NCI-H345 treated with DMSO at 0.1 percent for 48 hours (cell line): ENCODE results near the gene TBCD.

Experiments
- DNase-seq: peaks from one replicate; lab custom pipeline; 2025; ENCODE audit not compliant: unreplicated experiment; lab: John Stamatoyannopoulos, UW

The TBCD gene

DNA sequence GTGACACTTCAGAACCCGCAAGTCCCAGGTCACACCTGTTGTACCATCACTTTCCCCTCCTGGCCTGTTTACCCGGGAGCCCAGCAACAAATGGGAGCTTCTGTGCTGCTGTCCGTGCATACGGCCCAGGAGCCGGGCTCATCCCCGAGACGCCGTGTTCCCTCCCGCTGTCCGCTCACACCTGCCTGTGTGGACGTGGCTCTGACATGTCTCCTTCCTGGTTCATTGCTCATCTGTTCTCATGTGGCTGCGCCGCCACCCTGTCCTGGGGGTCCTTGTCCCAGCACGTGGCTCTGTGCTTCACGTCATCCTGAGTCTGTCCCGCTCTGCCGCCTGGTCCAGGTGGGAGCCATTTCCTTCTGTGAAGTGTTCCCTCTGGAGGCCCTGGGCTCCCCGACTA, 37.9 kb downstream of the TBCD start:
- DNase-seq, result no peak

DNA sequence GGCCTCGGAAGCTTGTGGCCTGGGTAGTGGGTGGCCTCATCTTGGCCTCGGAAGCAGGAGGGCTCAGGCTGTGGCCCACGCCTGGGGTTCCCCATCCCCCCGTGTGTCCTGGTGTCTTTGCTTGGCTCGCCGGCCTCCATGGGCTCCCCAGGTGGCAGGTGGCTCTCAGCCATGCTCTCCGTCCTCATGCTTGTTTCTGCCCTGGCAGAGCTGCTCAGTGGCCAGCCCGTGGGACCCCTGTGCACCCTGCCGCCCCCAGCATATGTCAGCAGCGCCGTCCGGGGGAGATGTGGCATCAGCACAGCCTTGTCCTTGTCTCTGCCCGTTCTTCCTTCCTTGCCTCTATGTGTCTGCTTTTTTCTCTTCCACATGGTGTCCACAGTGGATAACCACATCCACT, 38.5 kb downstream of the TBCD start:
- DNase-seq, result no peak

DNA sequence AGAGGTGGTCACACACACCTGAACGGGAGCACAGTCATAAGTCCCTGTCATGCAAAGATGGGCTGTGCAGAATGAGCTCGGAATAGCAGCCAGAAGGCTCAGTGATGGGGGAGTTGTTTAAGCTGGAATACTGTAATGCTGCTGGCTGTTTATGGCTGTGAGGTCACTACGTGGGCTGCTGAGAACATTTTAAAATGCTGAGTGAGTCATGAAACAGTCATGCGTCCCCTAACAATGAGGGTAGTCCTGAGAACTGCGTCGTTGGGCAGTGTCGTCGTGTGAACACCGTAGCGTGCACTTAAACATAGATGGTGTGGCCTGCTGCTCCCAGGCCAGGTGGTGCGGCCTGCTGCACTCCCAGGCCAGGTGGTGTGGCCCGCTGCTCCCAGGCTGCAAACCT, 39.7 kb downstream of the TBCD start:
- DNase-seq, result no peak

DNA sequence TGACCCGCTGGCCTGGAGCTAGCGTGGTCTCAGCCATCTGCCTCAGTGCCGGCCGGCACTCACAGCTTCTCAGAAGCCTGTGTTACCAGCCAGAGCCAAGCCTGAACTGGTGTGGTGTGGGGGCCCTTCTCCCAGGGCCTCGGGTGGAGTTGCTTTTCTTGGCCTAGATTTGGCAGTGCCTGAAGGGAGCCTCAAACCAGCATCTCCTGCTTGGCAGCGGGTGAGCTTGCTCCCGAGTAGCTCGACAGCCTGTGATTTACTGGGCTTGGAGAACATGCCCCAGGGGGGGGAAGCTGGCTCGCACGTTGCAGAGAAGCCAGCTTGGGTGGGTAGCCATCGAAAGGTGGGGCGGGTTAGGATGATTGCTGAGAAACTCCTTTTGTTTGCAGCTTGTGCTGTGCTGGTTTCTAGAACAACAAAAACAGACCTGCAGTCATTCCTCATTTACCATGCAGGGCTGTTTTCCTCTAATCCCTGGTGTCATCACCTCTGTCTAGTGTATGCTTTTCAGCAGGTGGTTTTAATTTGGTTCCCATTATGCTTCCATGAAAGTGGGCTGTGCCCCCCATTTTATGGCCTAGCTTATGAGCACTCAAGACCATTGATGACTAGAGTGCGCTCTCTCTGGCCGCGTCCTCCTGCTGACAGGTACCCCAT, 42.2 kb downstream of the TBCD start:
- peak; percentile 89 for DNase-seq

DNA sequence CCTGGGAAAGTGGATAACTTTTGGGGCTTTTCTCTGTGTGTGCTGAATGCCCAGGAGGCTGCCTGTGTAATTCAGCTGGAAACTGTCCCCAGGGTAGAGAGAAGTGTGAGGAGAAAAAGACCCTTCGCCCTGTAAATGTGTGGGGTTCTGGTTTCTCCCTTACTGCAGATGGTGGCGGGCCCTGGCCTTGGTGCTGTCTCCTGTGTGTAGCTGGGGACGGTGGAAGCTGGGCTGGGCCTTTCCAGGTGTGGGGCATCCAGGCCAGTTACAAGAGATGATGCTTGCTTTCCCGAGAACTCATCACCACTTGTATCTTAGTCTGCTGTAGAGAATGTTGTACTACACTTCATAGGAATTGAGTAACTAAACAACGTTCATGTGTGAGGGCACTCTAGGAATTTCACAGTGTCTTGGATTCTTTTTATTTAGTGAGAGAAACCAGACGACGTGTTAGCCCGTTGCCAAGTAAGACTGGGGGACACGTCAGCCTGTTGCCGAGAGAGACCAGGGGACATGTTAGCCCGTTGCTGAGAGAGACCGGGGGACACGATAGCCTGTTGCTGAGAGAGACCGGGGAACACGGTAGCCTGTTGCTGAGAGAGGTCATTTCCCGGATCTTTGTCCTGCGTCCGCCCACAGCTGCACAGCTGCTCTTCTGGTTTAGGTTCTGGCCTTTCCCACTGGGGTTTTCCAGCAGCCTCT, 43.1 kb downstream of the TBCD start:
- DNase-seq, result no peak

DNA sequence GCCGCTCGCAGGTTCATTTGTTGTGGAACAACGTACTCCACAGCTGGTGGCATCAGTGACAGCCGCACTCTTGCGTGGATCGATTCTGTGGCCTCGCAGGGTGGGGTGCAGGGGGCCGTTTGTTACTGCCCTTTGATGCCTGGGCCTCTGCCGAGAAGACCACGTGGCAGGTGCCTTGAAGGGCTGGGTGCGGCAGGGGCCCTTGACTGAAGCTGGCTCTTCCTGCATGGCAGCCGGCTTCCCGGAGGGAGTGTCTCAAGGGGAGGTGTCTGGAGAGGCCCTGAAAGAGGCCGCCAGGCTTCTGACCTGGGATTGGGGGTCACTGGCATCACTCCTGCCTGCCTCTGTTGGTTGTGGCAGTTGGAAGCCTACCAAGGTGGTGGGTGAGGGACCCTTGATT, 43.8 kb downstream of the TBCD start:
- no peak for DNase-seq

DNA sequence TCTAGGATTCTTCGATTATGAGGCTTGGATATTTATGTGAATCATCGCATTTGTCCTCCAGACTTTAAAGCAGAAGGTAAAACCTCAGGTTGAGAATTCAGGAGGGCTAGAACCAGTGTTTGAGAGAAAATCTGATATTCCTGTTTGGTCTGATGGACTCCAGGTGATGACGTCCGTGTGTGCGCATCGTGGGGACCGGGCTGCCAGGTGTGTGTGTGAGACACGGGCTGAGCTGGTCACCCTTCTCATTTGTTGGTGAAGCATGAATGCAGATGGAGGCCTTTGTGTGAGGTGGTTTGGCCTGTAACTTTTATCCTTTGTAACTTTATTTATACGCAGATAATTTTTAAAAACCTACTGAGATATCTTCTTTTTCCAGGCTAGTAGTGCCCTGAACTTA, 45.2 kb downstream of the TBCD start:
- DNase-seq, result no peak

DNA sequence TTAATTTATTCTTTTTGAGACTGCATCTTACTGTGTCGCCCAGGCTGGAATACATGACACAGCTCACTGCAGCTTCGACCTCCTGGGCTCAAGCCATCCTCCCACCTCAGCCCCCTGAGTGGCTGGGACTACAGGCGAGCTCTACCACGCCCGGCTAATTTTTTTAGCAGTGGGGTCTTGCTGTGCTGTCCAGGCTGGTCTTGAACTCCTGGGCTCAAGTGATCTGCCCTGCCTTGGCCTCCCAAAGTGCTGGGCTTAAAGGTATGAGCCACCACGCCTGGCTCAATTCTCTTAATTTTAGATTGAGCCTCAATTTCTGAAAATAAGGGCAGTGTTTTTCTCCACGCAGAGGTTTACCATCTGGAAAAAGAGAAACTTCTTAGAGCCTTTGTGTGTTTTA, 46.9 kb downstream of the TBCD start:
- DNase-seq, result no peak

DNA sequence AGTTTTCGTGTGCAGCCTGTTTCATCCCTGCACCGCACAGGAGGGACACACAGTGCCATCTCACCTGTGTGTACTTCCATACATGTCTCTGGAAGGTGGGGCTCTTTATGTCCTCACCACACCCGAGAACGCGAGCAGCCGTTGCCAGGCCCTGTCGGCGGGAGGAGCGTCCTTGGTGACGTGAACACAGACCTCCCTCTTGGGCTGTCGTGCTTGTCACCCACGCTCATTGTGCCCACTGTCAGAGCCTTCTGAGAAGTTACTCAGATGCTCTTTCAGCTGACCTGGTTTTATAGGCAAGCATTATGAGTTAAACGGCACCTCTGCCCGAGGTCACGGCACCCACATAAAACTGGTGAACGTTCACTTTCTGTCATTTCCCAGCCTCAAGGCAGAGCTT, 47.7 kb downstream of the TBCD start:
- no peak for DNase-seq

DNA sequence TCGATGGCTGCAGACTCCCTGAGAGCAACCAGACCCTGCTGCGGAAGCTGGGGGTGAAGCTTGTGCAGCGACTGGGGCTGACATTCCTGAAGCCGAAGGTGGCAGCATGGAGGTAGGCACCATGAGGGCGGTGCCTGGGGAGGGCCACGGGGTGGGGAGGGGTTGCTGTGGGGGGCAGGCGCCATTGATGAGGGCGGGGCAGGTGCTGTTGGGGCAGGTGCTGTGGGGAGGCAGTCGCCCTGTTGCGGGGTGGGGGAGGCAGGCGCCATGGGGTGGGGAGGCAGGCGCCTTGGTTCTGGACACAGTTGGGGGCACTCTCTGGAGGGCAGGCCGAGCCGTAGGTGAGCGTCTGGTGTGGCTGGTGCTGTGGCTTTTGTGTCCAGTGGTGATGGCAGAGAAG, 49.0 kb downstream of the TBCD start:
- DNase-seq, result no peak

DNA sequence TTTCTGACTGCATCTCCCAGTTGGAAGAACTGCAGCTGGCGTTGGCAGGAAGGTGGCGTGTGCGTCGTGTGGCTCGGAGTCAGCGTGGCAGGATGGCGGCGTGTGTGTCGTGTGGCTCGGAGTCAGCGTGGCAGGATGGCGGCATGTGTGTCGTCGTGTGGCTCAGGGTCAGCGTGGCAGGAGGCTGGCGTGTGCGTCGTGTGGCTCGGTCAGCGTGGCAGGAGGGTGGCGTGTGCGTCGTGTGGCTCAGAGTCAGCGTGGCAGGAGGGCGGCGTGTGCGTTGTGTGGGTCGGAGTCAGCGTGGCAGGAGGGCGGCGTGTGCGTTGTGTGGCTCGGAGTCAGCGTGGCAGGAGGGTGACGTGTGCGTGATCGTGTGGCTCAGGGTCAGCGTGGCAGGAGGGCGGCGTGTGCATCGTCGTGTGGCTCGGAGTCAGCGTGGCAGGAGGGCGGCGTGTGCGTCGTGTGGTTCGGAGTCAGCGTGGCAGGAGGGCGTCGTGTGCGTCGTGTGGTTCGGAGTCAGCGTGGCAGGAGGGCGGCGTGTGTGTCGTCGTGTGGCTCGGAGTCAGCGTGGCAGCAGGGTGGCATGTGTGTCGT, 49.6 kb downstream of the TBCD start:
- no peak for DNase-seq

DNA sequence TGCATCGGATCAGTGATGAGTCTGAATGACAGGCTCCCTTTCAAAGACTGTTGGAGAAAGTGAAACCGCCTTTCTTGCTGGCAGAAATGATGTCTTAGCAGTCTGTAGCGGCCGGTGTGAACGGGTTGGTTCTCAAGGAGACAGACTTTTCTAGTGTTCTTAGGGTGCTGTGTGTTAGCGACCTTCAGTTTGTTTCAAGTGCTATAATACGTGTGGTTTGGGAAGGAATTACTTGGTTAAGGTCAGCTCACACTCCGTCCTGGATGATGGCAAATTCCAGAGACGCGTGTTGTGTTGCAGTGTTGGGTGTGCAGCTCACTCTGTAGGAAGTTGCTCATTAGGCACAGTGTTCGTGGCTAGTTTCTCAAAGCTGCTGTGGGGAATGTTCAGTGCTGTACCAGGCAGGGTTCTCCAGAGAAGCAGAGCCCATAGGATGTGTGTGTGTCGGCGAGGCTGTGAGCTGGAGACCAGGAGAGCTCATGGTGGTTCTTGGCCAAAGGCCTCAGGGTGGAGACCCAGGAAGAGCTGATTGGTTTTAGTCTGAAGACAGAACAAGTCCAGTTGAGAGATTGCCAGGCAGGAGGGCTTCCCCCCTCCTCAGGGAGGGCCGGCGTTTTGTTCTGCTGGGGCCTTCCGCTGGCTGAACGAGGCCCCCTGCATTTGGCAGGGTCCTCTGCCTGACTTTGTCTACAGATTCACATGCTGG, 50.4 kb downstream of the TBCD start:
- no peak for DNase-seq

DNA sequence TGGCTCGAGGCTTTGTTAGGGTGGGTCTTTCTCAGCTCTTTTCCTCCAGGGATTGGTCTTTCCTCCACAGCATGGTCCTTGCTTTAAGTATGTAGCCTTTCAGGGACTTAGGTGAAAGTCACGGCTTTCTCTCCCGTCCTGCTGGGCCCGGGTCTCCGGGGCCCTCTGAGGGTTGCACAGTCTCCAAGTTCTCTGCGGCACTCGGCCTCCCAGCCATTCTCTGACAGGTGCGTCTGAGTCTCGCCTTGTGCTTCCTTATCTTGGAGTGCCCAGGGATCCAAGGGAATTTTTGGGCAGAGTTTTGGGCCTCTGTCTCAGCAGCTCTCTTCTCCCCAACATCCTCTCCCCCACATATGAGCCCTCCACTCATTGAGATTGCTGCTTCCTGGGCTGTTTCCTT, 51.3 kb downstream of the TBCD start:
- DNase-seq, result no peak

DNA sequence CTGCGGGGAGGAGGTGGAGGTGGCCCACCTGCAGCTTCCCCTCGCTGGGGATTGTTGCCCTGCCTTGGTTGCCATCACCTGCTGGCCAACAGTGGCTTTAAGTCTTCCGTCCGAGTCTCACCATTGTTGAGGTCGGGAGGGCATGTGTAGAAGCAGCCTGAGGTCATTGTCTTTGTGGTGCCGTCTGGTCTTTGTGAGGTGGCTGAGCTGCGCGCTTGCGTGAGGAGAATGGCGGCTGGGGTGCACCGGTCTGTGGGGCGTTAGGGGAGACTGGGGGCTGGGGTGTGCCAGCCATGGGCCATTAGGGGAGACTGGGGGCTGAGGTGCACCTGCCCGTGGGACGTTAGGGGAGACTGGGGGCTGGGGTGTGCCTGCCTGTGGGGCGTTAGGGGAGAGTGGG, 51.7 kb downstream of the TBCD start:
- DNase-seq, result no peak

DNA sequence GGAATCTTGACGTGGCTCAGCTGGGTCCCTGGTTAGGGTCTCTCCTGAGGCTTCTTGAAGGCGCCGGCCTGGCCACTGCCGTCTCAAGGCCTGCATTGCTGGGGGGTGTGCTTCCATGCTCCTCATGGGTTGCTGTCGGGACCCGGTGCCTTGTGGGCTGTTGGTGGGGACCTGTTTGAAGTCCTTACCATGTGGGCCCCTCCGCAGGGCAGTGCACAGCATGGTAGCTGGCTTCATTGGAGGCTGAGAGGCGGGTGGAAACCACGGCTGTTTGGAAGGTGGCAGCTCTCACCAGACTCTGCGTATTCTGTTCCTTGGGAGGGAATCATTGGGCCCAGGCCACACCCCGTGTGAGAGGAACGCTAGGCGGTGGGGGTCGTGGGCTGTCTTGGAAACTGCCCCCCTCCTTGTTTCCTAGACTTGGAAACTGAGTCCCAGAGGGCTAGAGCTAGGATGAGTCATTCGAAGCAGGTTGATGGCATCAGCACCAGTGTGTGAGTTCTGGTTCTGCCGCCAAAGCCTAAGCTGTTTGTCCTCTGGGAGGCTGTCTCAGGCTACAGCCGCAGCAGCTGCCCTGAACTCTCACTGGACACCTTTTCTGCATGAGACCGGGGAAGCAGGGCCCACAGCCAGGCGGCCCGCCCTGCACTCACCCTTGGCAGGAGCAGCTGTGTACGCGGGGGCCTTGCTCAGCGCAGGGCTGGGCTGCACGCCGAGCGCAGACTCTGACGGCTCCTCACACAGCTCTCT, 52.8 kb downstream of the TBCD start:
- no peak for DNase-seq

DNA sequence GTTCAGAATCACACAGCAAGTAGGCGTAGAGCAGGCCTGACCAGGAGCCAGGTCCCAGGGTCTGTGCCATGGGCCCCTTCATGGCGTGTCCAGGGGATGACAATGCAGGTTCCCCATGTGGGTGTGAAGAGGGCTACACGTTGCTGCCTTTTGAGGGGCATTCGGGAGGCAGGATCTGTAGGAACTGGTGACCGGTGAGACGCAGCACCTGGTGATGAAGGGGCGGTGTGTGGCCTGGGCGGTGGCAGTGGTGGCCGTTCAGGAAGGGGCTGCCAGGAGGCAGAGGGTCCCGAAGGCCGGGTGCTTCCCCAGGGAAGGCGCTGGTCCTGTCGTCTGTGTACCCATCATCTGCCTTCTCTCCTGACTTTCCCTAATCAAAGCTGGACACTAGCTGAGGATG, 53.4 kb downstream of the TBCD start:
- DNase-seq, result no peak

DNA sequence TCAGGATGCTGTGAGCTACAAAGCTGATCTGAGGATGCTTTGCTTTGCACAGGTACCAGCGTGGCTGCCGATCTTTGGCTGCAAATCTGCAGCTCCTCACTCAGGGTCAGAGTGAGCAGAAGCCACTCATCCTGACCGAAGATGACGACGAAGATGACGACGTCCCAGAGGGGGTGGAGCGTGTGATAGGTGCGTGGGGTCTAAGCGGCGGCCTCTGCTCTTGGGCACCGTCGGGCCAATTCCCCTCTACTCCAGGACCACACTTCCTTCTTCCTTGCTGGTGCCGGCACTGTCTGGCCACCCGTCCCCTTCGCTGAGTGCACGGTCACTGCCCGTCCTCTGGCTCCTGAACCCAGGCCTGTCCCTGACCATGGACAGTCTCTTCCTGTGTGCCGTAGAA, 54.0 kb downstream of the TBCD start:
- DNase-seq, result no peak

DNA sequence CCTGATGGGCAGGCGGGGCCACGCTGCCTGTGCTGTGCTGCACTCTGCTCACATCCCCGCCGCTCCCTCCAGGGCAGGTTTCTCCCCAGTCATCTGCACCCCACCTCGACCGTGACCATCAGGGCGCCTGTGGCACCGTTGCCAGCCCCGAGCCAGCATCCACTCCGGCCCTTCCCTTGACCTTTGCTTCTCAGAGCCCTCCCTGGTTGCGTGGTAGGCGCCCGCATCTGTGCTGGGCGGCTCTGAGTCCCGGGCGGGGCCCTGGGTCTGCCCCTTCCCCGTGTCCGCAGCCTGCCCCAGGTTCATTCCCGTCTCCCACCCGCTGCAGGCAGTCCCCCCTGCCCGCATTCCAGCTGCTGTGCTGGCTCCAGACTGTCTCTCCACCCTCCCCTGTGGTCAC, 54.8 kb downstream of the TBCD start:
- no peak for DNase-seq

DNA sequence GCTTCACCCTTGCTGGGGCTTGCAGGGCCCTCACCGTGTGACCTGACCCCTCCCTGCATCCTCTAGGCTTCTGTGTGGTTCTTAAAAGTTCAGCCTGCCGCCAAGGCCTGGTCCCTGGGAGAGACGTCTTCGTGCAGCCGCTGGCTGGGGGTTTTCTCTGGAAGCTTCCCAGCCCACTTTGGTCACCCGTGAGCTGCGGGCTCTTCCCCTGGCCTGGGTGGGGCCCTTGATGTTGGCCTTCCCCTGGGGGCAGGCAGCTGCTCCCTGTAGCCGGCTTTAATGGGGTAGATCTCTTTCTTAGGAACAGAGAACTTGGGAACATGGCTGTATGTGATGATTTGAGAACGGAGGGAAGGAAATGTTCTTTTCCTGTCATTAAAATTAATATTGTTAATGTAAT, 55.2 kb downstream of the TBCD start:
- no peak for DNase-seq

DNA sequence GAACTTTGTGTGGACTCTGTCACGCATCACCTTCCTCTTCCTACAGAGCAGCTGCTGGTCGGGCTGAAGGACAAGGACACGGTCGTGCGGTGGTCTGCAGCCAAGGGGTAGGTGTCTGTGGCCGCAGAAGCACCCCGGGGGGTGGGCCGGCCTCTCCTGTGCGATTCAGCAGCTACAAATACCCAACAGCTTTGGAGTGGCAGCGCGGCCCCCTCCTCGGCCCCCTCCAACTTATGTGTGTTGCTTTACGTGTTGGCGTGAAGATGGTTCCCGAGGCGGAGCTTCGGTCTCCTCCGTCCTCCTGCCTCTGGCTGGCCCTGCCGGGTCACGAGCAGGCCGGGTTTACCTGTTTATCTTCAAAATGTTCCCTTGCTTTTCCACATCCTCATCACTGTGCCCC, 55.7 kb downstream of the TBCD start:
- DNase-seq, result no peak

DNA sequence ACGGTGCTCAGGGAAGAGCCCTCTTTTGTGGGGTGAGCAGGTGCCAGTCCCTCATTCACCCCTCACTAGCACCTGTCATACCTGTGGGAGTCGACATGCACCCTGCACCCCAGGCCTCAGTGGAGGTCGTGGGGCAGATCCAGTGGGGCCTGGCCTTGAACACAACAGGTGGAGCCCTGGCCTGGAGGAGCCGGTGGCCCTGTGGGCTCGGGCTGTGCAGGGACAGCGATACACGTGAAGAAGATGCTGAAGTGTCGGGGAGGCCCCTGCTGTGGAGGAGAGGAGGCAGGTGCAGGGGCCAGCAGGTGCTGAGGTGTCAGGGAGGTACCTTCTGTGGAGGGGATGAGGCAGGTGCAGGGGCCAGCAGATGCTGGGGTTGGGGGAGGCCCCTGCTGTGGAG, 56.1 kb downstream of the TBCD start:
- no peak for DNase-seq
